NK-92 (cell line): ENCODE data around the gene YAF2.

Experiments
- DNase-seq: peaks from one replicate; lab custom pipeline; 2025; ENCODE audit not compliant: unreplicated experiment; lab: John Stamatoyannopoulos, UW

YAF2 gene

DNA sequence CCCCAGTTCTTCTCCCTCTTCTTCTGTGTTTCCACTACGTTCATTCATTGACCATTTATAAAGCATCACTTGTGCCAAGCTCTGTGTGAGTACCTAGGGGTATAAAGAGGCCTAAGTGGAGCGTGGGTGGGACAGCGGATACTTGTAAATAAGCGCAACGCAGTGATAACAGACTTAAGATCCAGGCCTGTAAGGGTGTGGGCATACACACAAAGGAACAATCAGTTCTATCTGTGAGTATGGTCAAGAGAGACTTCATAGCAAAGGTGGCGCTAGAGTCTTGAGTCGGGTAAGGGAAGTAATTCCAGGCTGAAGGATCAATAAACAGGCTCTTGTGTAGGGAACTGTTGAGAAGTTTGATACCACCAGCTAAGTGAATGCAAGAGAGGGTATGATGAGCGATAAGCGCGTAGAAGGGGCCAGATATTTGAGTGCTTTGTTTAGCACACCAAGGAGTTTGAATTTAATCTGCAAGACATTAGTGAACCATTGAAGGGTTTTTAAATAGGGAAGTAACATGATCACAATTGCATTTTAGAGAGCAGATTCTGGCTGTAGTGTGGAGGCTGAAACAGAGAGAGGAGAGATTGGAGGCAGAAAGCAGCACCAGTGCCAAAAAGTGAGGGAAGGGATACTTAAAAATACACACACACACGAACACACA, 92.4 kb downstream of the YAF2 start:
- DNase-seq: no peak

DNA sequence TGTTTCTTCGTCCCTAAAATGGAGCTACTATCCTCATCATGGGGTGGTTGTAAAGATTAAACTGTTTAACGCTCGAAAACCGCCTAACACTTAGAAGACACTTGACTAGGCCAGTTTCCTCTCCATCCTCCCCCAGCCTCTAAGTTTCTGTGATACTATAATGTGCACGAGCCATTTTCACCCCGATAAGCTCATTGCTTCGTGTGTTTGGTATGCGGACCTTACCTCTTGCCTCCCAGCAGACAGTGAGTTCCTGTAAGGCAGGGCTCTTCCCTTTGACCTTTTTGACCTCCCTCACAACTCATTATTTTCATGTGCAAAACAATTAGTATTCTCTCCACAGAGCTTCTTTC, 92.9 kb downstream of the YAF2 start:
- DNase-seq: no peak

DNA sequence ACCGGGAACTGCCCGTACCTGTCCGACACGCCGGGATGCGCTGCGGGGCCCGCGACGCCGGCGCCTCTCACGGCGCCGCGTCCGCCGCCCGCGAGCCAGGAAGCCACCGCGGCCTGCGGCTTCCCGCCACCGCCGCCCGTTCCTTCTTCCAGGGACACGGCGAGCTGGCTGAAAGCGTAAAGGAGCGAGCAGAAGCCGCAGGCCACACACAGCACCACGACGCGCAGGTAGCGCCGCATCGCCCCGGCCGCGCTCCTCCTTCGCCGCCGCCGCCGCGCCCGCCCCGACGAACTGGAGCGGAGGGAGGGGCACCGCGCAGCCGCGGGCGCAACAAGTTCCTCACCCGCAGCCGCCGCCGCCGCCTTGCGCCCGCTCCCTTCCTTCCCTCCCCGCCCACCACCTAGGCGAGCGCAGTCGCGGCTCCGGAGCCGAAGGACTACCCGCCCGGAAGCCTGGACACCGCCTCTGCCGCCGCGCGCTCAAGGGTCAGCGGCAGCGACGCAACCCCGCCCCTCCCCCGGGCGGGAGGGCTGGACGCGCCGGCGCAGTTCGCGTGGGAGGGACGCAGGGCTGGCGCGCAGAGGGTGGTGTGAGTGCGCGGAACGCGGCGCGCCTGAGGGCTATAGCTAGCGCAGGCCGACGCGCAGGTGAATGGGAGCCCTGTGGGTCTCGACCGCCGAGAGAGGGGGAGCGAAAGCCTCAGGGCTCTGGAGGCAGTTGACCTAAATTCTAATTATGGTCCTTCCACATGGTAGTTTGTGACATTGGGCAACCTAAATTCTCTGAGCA, 93.4 kb downstream of the YAF2 start, which contains the start of gene GXYLT1:
Gene GXYLT1, minus strand, starts transcription at position 467 of the 789 bp plus-strand sequence. Its CDS starts 228 bp downstream, at position 239.
- DNase-seq: no peak

DNA sequence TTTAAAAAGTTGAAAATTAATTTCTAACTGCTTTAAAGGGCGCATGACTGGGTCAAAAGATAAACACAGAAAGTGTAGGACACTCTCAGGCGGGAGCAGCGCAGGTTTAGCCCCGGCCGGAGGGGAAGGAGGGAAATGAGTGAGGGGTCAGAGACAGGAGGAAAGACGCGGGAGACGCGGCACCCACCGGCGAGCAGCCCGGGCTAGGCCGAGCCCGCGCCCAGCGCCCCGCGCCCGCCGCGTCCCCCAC, 94.0 kb downstream of the YAF2 start:
- no peak for DNase-seq

DNA sequence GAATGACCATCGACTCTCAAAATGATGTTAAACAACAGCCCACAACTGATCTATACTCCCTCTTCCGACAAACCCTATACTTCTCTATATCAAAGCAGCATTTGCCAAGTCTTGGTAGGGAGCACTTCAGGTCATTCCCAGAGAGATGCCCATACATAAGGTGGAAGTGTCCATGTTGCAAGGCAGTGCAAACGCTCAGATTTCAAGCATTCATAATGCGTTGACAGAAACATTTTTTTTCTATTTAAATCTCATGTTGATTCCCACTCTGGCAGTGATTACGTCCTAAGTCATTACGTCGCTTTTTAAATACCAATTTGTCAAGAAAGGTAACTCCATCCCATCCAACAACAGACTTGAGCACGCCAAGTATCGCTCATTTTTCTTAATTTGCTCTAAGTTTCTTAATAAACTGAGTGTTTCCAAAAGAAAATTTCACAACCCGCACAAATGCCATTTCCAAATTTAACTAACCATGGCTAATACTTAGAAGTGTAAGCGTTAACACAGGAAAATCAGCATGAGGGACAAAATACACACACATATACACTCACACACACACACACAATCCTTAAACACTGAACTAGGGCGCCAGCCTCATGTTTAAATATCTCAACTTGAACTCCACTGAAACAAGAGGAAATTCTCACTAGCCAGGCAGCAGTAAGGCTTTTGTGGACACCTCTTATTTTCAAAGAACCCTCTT, 94.4 kb downstream of the YAF2 start:
- DNase-seq: no peak

DNA sequence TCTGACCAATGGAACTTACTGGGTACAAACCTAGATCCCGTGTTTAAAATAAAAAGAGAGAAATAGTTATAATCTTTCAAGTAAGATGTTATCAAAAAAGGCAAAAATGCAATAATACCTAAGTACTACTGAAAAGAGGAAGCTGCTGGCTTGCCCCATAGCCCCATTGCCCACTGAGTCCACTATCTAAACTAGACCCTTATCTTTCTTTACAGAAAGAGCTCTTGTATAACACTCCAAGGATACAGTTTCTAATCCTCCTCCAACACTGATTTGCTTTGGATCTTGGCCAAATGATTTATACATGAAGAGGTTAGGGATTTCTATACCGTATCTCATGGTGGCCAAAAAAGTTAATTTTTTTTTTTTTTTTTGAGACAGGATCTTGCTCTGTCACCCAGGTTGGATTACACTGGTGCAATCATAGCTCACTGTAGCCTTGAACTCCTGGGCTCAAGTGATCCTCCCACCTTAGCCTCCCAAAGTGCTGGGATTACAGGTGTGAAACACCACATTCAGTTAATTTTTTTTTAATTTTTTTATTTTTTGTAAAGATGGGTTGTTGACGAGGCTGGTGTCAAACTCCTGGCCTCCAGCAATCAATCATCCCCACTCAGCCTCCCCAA, 96.0 kb downstream of the YAF2 start:
- DNase-seq: no peak

DNA sequence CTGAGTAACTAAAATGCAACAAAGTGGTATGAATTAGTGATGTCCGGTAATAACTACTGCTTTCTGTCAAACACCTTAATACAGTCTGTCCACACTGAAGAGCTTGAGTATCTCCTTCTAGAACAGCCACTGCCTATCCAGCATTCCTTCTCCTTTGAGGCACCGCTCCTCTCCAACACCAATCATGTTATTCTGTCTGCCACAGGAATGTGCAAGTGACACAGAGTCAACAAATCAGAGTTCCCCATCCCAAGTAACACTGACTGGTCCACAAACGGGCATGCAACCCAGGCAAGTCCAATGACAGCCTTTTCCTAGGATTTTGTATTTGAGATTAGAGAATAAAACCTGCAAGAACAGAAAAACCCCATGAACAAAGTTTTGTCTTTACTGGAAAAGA, 97.1 kb downstream of the YAF2 start:
- DNase-seq: no peak

DNA sequence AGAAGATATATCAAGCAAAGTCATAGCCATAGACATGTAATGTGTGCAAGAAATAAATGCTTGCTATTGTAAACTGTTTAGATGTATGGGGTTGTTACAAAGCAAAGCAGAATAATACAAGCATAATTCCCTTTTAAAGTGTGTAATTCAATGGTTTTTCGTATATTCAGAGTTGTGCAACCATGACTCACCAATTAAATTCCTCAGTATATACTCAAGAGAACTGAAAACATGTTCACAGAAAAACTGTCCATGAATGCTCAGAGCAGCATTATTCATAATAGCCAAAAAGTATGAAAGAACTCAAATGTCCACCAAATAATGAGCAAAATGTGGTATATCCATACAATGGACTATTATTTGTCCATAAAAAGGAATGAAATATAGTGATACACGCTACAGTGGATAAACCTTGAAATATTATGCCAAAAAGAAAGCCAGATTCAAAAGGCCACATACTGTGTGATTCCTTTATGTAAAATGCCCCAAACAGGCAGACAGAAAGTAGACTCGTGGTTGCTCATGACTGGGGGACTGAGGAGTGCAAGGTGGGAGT, 102.7 kb downstream of the YAF2 start:
- no peak for DNase-seq

DNA sequence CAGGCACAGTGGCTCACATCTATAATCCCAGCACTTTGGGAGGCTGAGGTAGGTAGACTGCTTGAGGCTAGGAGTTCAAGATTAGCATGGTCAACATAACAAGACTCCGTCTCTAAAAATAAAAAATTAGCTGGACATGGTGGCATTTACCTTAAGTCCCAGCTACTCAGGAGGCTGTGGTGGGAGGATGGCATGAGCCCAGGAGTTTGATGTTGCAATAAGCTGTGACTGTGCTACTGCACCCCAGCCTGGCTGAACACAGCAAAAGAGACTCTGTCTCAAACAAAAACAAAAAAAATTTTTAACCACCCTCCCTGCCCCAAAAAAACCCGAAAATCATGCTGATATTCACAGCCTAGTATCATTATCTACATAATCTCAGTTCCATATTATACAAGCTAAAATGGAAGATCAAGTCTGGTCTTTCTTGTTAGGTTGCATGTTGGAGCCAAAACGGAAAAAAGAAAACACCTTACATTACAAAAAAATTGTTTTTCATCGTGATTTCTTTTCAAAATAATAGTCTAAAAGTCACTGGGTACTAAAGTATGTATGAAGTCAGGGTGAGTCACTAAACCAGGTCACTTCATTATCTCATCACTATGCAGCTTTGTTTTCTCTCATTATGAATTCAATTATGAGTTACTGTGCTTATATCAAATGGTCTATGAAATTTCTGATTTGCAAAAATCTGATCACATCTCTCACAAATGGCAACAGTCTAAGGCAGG, 107.2 kb downstream of the YAF2 start:
- no peak for DNase-seq

DNA sequence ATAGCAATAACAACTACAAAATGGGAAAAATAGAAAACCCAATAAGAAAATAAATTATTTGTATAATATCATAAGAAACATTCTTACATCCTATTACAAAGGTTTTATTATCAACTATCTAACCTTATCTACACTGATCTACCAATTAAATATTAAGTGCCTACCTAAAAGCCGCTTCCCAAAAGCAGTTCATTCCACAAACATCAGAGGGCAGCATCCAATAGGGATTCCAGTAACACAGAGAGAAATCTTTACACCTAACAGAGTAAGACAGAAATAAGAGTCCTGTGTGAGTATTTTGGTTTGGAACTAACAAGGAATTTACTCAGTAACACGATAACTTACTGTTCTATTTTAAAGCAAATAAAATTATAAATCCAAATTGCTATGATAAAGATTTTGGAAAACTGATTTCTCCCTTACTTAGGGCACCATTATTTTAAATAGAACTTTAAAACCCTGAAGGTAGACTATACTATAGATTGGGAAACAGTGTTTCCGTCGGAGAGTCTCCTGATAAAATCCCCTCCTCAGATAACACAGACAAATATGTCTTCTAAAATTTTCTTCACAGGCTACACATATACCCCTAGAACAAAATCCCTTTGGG, 108.3 kb downstream of the YAF2 start:
- DNase-seq: no peak

DNA sequence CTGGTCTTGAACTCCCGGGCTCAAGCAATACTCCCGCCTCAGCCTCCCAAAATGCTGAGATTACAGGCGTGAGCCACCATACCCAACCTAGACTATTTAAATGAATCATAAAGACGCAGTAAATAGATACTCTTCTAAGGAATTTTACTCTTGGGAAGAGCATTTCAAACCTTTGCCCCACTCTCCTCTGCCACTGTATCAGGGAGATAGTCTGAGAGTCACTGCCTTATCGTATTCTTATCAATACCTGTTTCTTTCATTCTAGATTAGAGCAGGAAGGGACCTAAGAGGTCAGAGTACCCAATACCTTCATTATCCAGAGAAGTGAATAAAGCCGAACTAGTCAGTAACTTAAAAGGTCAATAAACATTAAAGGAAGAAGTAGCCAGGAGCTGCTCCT, 109.2 kb downstream of the YAF2 start:
- DNase-seq: no peak

DNA sequence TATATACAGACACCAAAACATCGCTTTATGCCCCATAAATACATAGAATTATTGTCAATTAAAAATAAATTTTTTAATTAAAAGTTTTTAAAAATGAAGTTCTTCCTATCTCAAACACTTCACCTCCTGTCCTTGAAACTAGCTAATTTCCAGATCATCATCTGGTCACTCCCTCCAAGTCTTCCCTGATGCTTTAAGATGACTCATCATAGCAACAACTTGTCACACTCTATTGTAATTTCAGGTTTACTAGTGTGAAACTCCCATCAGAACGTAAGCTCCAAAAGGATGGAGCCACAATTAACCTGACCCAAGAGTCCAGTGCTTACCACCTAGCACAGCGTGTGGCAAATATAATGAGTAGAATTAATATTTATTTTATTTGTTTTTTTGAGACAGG, 109.7 kb downstream of the YAF2 start:
- DNase-seq: no peak

DNA sequence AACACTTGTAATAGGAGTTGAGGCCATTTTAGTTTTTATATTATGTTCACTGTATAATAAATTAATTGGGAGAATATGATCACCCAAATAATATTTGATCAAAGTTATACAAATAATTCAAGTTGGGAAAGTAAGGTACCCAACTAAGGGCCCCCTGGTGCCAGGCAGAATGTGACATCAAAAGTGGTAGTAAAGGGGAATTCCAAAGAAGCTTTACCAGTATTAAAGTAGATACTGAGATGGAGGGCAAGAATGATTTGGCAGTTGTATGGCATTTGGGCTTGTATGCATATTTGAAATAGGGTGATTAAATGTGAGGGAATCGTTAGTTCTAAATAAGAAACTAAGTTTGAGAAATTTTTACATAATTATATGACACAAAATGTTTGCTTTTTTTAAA, 111.1 kb downstream of the YAF2 start:
- no peak for DNase-seq

DNA sequence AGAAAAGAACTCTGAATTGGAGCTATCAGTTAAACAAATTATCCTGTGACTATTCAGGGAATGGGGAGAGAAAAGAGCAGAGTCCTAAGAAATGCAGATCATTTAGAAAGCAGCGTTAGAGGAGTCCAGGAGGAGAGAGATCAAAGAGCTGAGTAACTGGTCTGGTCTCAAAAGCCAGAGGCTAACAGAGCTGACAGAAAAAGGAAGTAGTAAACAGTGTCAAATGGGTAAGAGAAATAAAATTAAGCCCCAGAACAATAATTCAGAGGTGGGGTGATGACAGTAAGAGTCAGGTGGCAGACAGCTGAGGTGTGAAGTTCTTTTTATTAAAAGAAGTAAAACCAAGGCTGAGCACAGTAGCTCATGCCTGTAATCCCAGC, 112.7 kb downstream of the YAF2 start:
- no peak for DNase-seq

DNA sequence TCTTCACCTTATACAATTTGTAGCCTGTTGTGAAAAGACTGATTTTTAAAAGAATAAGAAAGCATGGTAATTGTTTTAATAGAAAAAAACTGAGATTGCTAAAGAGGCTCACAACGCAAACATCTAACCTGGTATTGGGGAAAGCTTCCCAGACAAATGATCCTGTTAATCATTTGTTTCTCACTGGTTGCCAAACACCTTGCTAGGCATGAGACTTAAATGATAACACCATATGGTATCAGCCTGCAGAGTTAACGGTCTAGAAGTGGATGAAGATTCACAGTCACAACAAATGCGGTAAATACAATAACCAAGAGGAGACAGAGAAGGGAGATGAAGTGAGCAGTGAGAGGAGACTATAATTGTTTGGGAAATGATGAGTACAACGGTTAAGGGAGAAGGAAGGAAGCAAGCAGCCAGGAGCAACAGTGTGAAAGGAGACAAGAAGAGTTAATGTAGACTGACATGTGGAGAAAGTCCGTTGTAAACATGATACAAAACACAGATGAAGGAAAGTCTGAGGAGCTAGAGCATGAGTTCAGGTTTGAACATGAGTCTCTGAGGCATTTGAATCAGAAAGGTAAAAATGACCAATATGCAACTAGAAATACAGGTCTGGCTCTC, 113.2 kb downstream of the YAF2 start:
- no peak for DNase-seq

DNA sequence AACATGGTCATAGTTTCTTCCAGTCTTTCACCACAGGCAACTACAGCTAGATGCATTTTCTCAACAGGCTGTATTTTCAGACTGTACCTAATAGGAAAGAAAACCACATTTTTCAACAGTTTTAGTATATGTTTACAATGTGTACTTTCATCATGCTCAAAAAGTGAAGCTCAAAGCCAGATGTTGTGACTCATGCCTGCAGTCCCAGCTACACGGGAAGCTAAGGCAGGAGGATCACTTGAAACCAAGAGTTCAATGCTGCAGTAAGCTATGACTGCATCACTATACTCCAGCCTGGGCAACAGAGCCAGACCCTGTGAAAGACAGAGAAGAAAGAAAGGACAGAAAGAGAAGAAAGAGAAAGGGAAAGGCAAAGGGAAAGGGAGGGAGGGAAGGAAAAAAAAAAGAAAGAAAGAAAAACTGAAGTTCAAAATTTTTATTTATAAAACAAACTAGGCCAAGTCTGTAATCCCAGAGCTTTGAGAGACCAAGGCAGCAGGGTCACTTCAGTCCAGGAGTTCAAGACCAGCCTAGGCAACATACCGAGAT, 118.9 kb downstream of the YAF2 start:
- no peak for DNase-seq

DNA sequence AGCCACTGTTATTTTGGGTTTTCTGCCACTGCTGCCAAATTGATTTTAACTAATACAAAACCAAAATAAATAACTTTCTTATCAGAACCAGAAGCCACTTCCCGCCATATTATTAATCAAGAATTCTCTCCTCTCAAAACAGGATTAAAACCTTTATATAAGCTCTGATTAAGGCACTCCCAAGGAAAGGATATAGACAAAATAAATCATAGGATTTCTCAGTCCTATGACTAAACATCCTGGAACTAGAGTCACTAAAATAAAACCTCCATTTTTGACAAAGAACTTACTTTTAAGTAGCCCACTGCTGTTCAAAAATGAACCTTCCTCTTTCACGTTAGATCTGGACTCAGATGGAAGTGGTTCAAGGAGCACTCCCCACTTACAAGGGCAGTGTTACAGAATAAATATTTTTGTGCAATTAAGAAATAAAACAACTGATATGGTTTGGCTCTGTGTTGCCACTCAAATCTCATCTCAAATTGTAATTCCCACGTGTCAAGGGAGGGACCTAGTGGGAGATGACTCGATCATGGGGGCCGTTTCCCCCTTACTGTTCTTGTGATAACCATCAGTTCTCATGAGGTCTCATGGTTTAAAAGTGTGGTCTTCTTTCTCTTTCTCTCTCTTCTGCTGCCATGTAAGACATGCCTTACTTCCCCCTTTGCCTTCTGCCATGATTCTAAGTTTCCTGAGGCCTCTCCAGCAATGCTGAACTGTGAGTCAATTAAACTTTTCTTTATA, 119.7 kb downstream of the YAF2 start:
- no peak for DNase-seq

DNA sequence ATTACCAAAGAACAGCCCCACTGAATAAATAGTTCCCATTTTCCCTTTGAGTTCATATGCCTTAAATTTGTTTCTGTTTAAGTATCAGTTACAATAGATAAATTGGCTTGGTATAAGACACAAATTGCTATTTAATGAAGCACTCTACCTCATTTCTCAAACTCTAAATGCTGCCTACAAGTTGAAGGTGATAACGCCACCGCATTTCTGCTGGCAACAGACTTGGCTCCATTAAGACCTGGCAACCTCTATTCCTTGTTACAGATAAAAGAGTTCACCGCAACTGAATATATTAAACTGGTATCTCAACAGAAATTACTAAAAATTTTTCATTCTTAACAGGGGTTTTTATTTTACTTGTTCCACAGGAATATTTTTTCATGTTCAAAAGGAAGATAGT, 129.0 kb downstream of the YAF2 start:
- no peak for DNase-seq
